ENCODE data around the gene RIMS1.

RIMS1 gene

GRCh38 chr6:72416744-72417465, 530.6 kb downstream of the RIMS1 start:
- DNase-seq (ENCODE audit: low read depth) = no peak

GRCh38 chr6:72417759-72418158, 531.4 kb downstream of the RIMS1 start:
- DNase-seq (ENCODE audit: low read depth) = no peak

GRCh38 chr6:72418495-72418894, 532.1 kb downstream of the RIMS1 start:
- DNase-seq (ENCODE audit: low read depth) = peak; percentile 21

- no peak for DNase-seq (ENCODE audit: low read depth)
Observed at GRCh38 chr6:72419966-72420365, 533.6 kb downstream of the RIMS1 start.

- no peak for DNase-seq (ENCODE audit: low read depth)
Observed at GRCh38 chr6:72420409-72420808, 534.1 kb downstream of the RIMS1 start.

GRCh38 chr6:72421387-72421786, 535.0 kb downstream of the RIMS1 start:
- no peak for DNase-seq (ENCODE audit: low read depth)

GRCh38 chr6:72422171-72422570, 535.8 kb downstream of the RIMS1 start:
- no peak for DNase-seq (ENCODE audit: low read depth)

GRCh38 chr6:72424476-72424875, 538.1 kb downstream of the RIMS1 start:
- DNase-seq (ENCODE audit: low read depth) = no peak

- peak; percentile 74 for DNase-seq (ENCODE audit: low read depth)
Observed at GRCh38 chr6:72425003-72425681, 538.8 kb downstream of the RIMS1 start.

GRCh38 chr6:72440611-72441010, 554.3 kb downstream of the RIMS1 start:
- DNase-seq (ENCODE audit: low read depth) = no peak

GRCh38 chr6:72446430-72446829, 560.1 kb downstream of the RIMS1 start:
- DNase-seq (ENCODE audit: low read depth) = no peak
